Measurements from ENCODE around the gene VOPP1. TPM values are rescaled to one million over a fixed set of nuclear protein-coding genes. Genes with fewer than 3 reads are reported as not detected.

The VOPP1 gene
- total and polyA plus RNA-seq, 7 donors = 16.3 to 45.7 (median 29.7) TPM

- WGBS, 3 donors = 73 to 82% (median 75%) methylated on average over 1 of the region's 1 CpG
- Histone ChIP-seq H3K9me3 (no peaks in the 10 kb centered on the region), H3K27me3 (ENCODE audit: insufficient read depth in 3 of 3, low read length in 2 of 3) (no peaks in the 10 kb centered on the region), H3K36me3 (ENCODE audit: insufficient read depth in 1 of 2, low read depth in 1 of 2) (no peaks in the 10 kb centered on the region), H3K4me3 (no peak overlapping the region), H3K4me1 (peaks cover 13% of the 10 kb centered on the region), H3K27ac (no peak overlapping the region)
- no peak for TF ChIP-seq CTCF (IDR thresholded peaks at IDR 0.05)
- intact Hi-C loops (cut with DNase I) = no loop called here
- no peak for ATAC-seq
- no peak for DNase-seq
Observed at GRCh38 chr7:55444786-55445185, 127.5 kb downstream of the VOPP1 start.

- intact Hi-C loops (cut with DNase I) = no loop called here
- Histone ChIP-seq H3K4me1 (peaks cover 29% of the 10 kb centered on the region), H3K36me3 (ENCODE audit: insufficient read depth in 1 of 2, low read depth in 1 of 2) (no peaks in the 10 kb centered on the region), H3K4me3 (no peak overlapping the region), H3K27me3 (ENCODE audit: insufficient read depth in 3 of 3, low read length in 2 of 3) (no peaks in the 10 kb centered on the region), H3K9me3 (no peaks in the 10 kb centered on the region), H3K27ac (no peak overlapping the region)
- 89 to 91% (median 91%) methylated on average over 7 of the region's 7 CpGs for WGBS, 3 donors
- no peak for DNase-seq
- ATAC-seq = peak in 1 of 4 donors; percentile 27
- no peak for TF ChIP-seq CTCF (IDR thresholded peaks at IDR 0.05)
Observed at GRCh38 chr7:55441774-55442522, 130.4 kb downstream of the VOPP1 start.

GRCh38 chr7:55441002-55441401 is 131.3 kb downstream of the VOPP1 start:
- 74 to 91% (median 83%) methylated on average over 5 of the region's 5 CpGs for WGBS, 3 donors
- intact Hi-C loops (cut with DNase I) = no loop called here
- no peak for TF ChIP-seq CTCF (IDR thresholded peaks at IDR 0.05)

GRCh38 chr7:55440040-55440690 is 132.1 kb downstream of the VOPP1 start:
- ATAC-seq (peak; percentile 58 to 69 (median 62)), DNase-seq (no peak)
- Histone ChIP-seq H3K4me1 (peaks cover 29% of the 10 kb centered on the region), H3K4me3 (no peak overlapping the region), H3K36me3 (ENCODE audit: insufficient read depth in 1 of 2, low read depth in 1 of 2) (no peaks in the 10 kb centered on the region), H3K27me3 (ENCODE audit: insufficient read depth in 3 of 3, low read length in 2 of 3) (no peaks in the 10 kb centered on the region), H3K9me3 (no peaks in the 10 kb centered on the region), H3K27ac (peak overlapping the region; percentile 36)
- WGBS, 3 donors = 26 to 37% (median 32%) methylated on average over 13 of the region's 13 CpGs
- intact Hi-C loops (cut with DNase I) = no loop called here
- TF ChIP-seq CTCF (IDR thresholded peaks at IDR 0.05) = no peak

More at GRCh38 chr7:55441002-55441401, 131.3 kb downstream of the VOPP1 start:
- no peaks in the 10 kb centered on the region for H3K36me3 ChIP-seq (ENCODE audit: insufficient read depth in 1 of 2, low read depth in 1 of 2)
- no peaks in the 10 kb centered on the region for H3K27me3 ChIP-seq (ENCODE audit: insufficient read depth in 3 of 3, low read length in 2 of 3)
- no peaks in the 10 kb centered on the region for H3K9me3 ChIP-seq
- DNase-seq = no peak
- no peak overlapping the region for H3K4me3 ChIP-seq
- H3K4me1 ChIP-seq = peaks cover 29% of the 10 kb centered on the region
- ATAC-seq = no peak
- H3K27ac ChIP-seq = no peak overlapping the region

Data from psoas muscle (tissue), 8 donors.